ENCODE measurements around the gene TBX4. TPM values are rescaled to one million over a fixed set of nuclear protein-coding genes. Genes with fewer than 3 reads are reported as not detected.
A peak's percentile ranks its signal among the peaks of the same experiment; 100 is the strongest.

The TBX4 gene
- total RNA-seq, 1 experiment from 2014 or later = not detected

DNA sequence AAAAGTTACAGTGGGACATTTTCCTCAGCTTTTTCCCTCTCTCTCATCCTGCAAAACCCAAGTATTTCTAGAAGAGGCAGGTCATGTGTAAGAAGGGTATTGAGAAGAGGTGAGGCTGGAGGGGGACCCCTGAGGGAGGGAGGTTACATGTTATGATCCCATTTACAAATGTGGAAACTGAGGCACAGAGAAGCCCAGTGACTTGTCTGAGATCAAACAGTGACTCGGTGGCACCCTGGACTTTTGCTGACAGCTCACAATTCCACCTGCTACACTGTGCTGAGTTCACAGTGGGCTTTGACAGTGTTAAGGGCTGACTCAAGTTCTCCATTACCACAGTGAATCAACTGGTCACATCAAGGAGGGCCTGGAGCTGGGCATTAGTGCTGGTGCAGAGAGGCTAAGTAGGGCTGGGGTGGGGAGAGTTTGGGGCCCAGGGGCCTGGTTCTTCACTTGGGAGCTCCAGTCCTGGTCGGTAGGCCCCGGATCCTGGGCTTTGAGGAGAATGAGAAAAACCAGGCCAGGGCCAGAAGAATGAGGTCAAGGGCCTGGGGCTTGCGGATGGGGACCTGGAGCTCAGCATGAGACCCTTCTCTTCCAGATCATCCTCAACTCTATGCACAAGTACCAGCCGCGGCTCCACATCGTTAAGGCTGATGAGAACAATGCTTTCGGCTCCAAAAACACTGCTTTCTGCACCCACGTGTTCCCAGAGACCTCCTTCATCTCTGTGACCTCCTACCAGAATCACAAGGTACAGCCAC is 26.0 kb downstream of the TBX4 start:
- H3F3A ChIP-seq (ENCODE audit: low read length, unreplicated experiment) = no peaks in the 10 kb centered on the region
- DNase-seq (no peak), ATAC-seq (no peak)
- TF ChIP-seq, protein P1, sequence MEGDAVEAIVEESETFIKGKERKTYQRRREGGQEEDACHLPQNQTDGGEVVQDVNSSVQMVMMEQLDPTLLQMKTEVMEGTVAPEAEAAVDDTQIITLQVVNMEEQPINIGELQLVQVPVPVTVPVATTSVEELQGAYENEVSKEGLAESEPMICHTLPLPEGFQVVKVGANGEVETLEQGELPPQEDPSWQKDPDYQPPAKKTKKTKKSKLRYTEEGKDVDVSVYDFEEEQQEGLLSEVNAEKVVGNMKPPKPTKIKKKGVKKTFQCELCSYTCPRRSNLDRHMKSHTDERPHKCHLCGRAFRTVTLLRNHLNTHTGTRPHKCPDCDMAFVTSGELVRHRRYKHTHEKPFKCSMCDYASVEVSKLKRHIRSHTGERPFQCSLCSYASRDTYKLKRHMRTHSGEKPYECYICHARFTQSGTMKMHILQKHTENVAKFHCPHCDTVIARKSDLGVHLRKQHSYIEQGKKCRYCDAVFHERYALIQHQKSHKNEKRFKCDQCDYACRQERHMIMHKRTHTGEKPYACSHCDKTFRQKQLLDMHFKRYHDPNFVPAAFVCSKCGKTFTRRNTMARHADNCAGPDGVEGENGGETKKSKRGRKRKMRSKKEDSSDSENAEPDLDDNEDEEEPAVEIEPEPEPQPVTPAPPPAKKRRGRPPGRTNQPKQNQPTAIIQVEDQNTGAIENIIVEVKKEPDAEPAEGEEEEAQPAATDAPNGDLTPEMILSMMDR (conservative IDR thresholded peaks at IDR 0.05; ENCODE audit: low read depth, low read length) = no peak
- no peak for TF ChIP-seq EZH2phosphoT487 (IDR thresholded peaks at IDR 0.05; ENCODE audit: borderline replicate concordance, low read length)
- no peak for TF ChIP-seq EZH2 (IDR thresholded peaks at IDR 0.05; ENCODE audit: low read length, unreplicated experiment)
- H4K20me1 ChIP-seq (ENCODE audit: low read length) = no peaks in the 10 kb centered on the region
- no peak overlapping the region for H3K4me2 ChIP-seq (ENCODE audit: low read length)
- no peaks in the 10 kb centered on the region for H3K27me3 ChIP-seq (ENCODE audit: low read length)
- no peaks in the 10 kb centered on the region for H3K9me3 ChIP-seq (ENCODE audit: low read length)
- no peaks in the 10 kb centered on the region for H3K79me2 ChIP-seq (ENCODE audit: low read length)
- CTCF ChIA-PET = no interaction called here
- H2AFZ ChIP-seq (ENCODE audit: low read length) = no peak overlapping the region
- no TSS peak for BruUV-seq (replicated peaks)
- no peak overlapping the region for H3K9ac ChIP-seq (ENCODE audit: low read length)
- H3K4me3 ChIP-seq (ENCODE audit: low read length) = no peak overlapping the region
- POLR2A ChIA-PET (ENCODE audit: unreplicated experiment) = no interaction called here
- intact Hi-C loops (cut with micrococcal nuclease) = no loop called here
- no peaks in the 10 kb centered on the region for H3K36me3 ChIP-seq (ENCODE audit: low read depth, low read length)
- H3K27ac ChIP-seq (ENCODE audit: low read length) = no peak overlapping the region
- H3K4me1 ChIP-seq (ENCODE audit: insufficient read depth, low read length) = peaks cover 19% of the 10 kb centered on the region
- no peaks in the 10 kb centered on the region for H3K9me2 ChIP-seq (replicated peaks; ENCODE audit: low read length)

- Histone ChIP-seq H3F3A (ENCODE audit: low read length, unreplicated experiment) (no peaks in the 10 kb centered on the region), H3K9me3 (ENCODE audit: low read length) (no peaks in the 10 kb centered on the region), H3K4me1 (ENCODE audit: insufficient read depth, low read length) (peaks cover 19% of the 10 kb centered on the region), H3K9me2 (replicated peaks; ENCODE audit: low read length) (no peaks in the 10 kb centered on the region), H3K27me3 (ENCODE audit: low read length) (no peaks in the 10 kb centered on the region), H2AFZ (ENCODE audit: low read length) (no peak overlapping the region), H3K79me2 (ENCODE audit: low read length) (no peaks in the 10 kb centered on the region), H3K27ac (ENCODE audit: low read length) (no peak overlapping the region), H4K20me1 (ENCODE audit: low read length) (no peaks in the 10 kb centered on the region), H3K9ac (ENCODE audit: low read length) (no peak overlapping the region), H3K4me2 (ENCODE audit: low read length) (no peak overlapping the region), H3K4me3 (ENCODE audit: low read length) (no peak overlapping the region), H3K36me3 (ENCODE audit: low read depth, low read length) (no peaks in the 10 kb centered on the region)
- ChIA-PET CTCF (no interaction called here), POLR2A (ENCODE audit: unreplicated experiment) (no interaction called here)
- BruUV-seq (replicated peaks) = no TSS peak
- TF ChIP-seq, protein P1 (conservative IDR thresholded peaks at IDR 0.05; ENCODE audit: low read depth, low read length) = no peak
- TF ChIP-seq EZH2 (IDR thresholded peaks at IDR 0.05; ENCODE audit: low read length, unreplicated experiment) = no peak
- TF ChIP-seq EZH2phosphoT487 (IDR thresholded peaks at IDR 0.05; ENCODE audit: borderline replicate concordance, low read length) = no peak
- DNase-seq (no peak), ATAC-seq (peak; percentile 13; the same call in 1 of the 2 replicates)
- intact Hi-C loops (cut with micrococcal nuclease) = no loop called here
Observed at GRCh38 chr17:61478790-61479492, 26.7 kb downstream of the TBX4 start.

All from PC-3 (cell line).